GM19043 (cell line): Measurements from ENCODE around the gene MS4A13.
"Not testable (repeated sequence)": the region's sequence is repeated elsewhere in the genome, so short reads cannot be mapped to it uniquely, and the experiment has no call there.

Experiments used
- ATAC-seq: cut with Tn5 transposase; IDR thresholded peaks from one replicate; pipeline ENCODE4 v1.9.1; 2021; ENCODE audit warnings: low read depth; ENCODE audit not compliant: unreplicated experiment

The MS4A13 gene

DNA sequence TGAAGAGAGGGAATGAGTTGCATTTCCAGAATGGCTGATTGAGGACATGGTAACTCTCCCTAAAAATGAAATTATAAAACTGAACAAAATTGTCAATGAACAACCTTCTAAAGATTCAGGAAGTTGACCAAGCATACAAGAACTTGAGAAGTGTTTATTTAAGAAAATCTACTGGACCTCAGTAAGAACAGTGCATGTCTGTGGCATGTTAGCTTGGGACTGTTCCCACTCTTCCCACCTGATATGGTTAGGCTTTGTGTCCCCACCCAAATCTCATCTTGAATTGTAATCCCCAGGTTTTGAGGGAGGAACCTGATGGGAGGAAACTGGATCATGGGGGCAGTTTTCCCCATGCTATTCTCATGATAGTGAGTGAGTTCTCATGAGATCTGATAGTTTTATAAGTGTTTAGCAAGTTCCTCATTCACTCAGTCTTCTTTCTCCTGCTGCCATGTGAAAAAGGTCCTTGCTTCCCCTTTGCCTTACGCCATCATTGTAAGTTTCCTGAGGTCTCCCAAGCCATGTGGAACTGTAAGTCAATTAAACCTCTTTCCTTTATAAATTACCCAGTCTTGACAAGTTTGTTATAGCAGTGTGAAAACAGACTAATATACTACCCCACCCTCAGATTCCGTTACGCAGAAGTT lies 15.4 kb downstream of the MS4A13 start:
- ATAC-seq = no peak

- not testable (repeated sequence) for ATAC-seq
Measured at GRCh38 chr11:60532383-60532782, 17.2 kb downstream of the MS4A13 start.

- not testable (repeated sequence) for ATAC-seq
Measured at GRCh38 chr11:60538627-60539026, 23.4 kb downstream of the MS4A13 start.

DNA sequence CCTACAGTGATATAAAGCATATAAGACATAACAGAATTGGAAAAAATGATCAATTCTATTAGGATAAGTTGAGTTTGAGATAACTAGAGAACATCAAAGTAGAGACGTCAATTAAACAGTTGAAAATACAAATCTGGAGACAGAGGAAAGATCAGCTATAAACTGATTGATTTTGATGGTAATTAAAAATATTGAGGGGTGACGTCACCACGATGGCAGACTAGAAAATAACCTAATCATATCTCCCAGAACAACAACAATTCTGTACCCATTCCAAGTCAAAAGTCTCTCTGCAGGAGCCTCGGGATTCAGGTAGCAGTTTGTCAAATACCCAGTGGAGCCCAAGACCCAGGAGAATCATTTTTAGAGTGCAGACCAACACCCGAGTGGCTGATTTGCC lies 28.9 kb downstream of the MS4A13 start:
- no peak for ATAC-seq

GRCh38 chr11:60561254-60561653 lies 46.1 kb downstream of the MS4A13 start:
- no peak for ATAC-seq

GRCh38 chr11:60563553-60564235 lies 48.5 kb downstream of the MS4A13 start:
- no peak for ATAC-seq

- ATAC-seq = no peak
Measured at GRCh38 chr11:60566776-60567175, 51.6 kb downstream of the MS4A13 start.

- peak; percentile 78 for ATAC-seq
Measured at GRCh38 chr11:60570970-60571369, 55.8 kb downstream of the MS4A13 start.

- ATAC-seq = no peak
Measured at GRCh38 chr11:60589611-60590010, 74.4 kb downstream of the MS4A13 start.
